ENCODE results near the gene MED22.
A peak's percentile ranks its signal among the peaks of the same experiment; 100 is the strongest.

The MED22 gene

DNA sequence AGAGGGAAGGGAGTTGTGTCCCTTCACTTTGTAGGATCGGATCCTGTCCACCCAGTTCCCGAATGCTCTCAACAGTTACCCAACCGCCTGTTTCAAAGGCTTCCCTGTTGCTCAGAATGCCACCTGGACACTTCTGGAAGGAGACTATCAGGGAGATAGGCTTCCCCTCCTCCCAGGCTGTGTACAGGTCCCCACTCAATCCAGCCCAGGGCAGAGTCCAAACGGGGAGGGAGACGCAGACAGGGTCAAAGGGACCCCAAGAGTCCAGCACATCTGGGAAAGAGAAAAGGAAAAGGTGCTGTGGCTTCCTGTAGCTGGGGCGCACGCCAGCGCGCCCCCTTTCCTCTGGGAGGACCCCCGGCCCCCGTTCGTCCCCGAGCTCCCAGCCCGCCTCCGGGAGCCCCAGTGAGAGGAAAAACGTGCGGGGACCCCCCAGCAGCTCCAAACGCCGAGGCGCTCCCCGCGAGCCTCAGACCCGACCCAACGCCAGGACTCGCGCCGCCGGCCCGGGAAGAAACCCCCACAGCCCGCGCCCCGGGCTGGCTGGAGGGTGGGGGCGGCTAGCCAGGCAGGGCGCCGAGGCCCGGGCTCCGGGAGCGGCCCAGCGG, 27.3 kb upstream of the MED22 start (continued):
- TF ChIP-seq, protein P1, sequence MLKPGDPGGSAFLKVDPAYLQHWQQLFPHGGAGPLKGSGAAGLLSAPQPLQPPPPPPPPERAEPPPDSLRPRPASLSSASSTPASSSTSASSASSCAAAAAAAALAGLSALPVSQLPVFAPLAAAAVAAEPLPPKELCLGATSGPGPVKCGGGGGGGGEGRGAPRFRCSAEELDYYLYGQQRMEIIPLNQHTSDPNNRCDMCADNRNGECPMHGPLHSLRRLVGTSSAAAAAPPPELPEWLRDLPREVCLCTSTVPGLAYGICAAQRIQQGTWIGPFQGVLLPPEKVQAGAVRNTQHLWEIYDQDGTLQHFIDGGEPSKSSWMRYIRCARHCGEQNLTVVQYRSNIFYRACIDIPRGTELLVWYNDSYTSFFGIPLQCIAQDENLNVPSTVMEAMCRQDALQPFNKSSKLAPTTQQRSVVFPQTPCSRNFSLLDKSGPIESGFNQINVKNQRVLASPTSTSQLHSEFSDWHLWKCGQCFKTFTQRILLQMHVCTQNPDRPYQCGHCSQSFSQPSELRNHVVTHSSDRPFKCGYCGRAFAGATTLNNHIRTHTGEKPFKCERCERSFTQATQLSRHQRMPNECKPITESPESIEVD (tag by site-specific recombination; IDR thresholded peaks at IDR 0.05), result no peak
- TF ChIP-seq SP2 (tag by site-specific recombination; IDR thresholded peaks at IDR 0.05) (no peak), ZBTB20 (tag by site-specific recombination; IDR thresholded peaks at IDR 0.05) (peak; percentile 83), ZNF274 (IDR thresholded peaks at IDR 0.05; ENCODE audit: low read length) (no peak), ZNF274 (tag by site-specific recombination; IDR thresholded peaks at IDR 0.05; ENCODE audit: borderline replicate concordance) (no peak), YY1 (tag by site-specific recombination; IDR thresholded peaks at IDR 0.05) (no peak), TRIM28 (IDR thresholded peaks at IDR 0.05; ENCODE audit: borderline replicate concordance, low read length) (no peak), ZNF10 (tag by site-specific recombination; IDR thresholded peaks at IDR 0.05) (no peak), ZNF664 (tag by site-specific recombination; IDR thresholded peaks at IDR 0.05) (no peak), ZNF292 (tag by site-specific recombination; IDR thresholded peaks at IDR 0.05; ENCODE audit: borderline replicate concordance, low read depth) (no peak), ZNF791 (tag by site-specific recombination; IDR thresholded peaks at IDR 0.05) (no peak), ZNF335 (tag by site-specific recombination; conservative IDR thresholded peaks at IDR 0.05) (peak; percentile 65), SCRT1 (tag by site-specific recombination; IDR thresholded peaks at IDR 0.05; ENCODE audit: borderline replicate concordance) (0 out of 2 replicates have a peak, but pooled peaks have one; percentile 39), KLF9 (tag by site-specific recombination; IDR thresholded peaks at IDR 0.05; ENCODE audit: low read depth) (no peak), GLIS2 (tag by site-specific recombination; IDR thresholded peaks at IDR 0.05) (peak; percentile 67), ZNF600 (tag by site-specific recombination; IDR thresholded peaks at IDR 0.05) (peak; percentile 91), ZBTB7A (tag by site-specific recombination; IDR thresholded peaks at IDR 0.05; ENCODE audit: low read depth) (no peak), IKZF3 (tag by site-specific recombination; IDR thresholded peaks at IDR 0.05) (peak; percentile 36; the same call in 1 of the 2 replicates), ZNF302 (tag by site-specific recombination; IDR thresholded peaks at IDR 0.05; ENCODE audit: low read depth) (no peak), ZNF266 (tag by site-specific recombination; IDR thresholded peaks at IDR 0.05; ENCODE audit: low read depth) (no peak)
- TF ChIP-seq, protein P2, sequence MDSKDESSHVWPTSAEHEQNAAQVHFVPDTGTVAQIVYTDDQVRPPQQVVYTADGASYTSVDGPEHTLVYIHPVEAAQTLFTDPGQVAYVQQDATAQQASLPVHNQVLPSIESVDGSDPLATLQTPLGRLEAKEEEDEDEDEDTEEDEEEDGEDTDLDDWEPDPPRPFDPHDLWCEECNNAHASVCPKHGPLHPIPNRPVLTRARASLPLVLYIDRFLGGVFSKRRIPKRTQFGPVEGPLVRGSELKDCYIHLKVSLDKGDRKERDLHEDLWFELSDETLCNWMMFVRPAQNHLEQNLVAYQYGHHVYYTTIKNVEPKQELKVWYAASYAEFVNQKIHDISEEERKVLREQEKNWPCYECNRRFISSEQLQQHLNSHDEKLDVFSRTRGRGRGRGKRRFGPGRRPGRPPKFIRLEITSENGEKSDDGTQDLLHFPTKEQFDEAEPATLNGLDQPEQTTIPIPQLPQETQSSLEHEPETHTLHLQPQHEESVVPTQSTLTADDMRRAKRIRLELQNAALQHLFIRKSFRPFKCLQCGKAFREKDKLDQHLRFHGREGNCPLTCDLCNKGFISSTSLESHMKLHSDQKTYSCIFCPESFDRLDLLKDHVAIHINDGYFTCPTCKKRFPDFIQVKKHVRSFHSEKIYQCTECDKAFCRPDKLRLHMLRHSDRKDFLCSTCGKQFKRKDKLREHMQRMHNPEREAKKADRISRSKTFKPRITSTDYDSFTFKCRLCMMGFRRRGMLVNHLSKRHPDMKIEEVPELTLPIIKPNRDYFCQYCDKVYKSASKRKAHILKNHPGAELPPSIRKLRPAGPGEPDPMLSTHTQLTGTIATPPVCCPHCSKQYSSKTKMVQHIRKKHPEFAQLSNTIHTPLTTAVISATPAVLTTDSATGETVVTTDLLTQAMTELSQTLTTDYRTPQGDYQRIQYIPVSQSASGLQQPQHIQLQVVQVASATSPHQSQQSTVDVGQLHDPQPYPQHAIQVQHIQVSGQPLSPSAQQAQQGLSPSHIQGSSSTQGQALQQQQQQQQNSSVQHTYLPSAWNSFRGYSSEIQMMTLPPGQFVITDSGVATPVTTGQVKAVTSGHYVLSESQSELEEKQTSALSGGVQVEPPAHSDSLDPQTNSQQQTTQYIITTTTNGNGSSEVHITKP (tag by site-specific recombination; IDR thresholded peaks at IDR 0.05), result peak; percentile 50; the same call in 1 of the 2 replicates
- TF ChIP-seq, protein P3, sequence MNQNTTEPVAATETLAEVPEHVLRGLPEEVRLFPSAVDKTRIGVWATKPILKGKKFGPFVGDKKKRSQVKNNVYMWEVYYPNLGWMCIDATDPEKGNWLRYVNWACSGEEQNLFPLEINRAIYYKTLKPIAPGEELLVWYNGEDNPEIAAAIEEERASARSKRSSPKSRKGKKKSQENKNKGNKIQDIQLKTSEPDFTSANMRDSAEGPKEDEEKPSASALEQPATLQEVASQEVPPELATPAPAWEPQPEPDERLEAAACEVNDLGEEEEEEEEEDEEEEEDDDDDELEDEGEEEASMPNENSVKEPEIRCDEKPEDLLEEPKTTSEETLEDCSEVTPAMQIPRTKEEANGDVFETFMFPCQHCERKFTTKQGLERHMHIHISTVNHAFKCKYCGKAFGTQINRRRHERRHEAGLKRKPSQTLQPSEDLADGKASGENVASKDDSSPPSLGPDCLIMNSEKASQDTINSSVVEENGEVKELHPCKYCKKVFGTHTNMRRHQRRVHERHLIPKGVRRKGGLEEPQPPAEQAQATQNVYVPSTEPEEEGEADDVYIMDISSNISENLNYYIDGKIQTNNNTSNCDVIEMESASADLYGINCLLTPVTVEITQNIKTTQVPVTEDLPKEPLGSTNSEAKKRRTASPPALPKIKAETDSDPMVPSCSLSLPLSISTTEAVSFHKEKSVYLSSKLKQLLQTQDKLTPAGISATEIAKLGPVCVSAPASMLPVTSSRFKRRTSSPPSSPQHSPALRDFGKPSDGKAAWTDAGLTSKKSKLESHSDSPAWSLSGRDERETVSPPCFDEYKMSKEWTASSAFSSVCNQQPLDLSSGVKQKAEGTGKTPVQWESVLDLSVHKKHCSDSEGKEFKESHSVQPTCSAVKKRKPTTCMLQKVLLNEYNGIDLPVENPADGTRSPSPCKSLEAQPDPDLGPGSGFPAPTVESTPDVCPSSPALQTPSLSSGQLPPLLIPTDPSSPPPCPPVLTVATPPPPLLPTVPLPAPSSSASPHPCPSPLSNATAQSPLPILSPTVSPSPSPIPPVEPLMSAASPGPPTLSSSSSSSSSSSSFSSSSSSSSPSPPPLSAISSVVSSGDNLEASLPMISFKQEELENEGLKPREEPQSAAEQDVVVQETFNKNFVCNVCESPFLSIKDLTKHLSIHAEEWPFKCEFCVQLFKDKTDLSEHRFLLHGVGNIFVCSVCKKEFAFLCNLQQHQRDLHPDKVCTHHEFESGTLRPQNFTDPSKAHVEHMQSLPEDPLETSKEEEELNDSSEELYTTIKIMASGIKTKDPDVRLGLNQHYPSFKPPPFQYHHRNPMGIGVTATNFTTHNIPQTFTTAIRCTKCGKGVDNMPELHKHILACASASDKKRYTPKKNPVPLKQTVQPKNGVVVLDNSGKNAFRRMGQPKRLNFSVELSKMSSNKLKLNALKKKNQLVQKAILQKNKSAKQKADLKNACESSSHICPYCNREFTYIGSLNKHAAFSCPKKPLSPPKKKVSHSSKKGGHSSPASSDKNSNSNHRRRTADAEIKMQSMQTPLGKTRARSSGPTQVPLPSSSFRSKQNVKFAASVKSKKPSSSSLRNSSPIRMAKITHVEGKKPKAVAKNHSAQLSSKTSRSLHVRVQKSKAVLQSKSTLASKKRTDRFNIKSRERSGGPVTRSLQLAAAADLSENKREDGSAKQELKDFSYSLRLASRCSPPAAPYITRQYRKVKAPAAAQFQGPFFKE (tag by site-specific recombination; IDR thresholded peaks at IDR 0.05; ENCODE audit: borderline replicate concordance), result no peak

Measured in HEK293 (cell line).